ENCODE measurements around the gene KRT73. TPM values are rescaled to one million over a fixed set of nuclear protein-coding genes. Genes with fewer than 3 reads are reported as not detected.

KRT73 gene
- total RNA-seq, 6 experiments from 2014 or later: not detected

DNA sequence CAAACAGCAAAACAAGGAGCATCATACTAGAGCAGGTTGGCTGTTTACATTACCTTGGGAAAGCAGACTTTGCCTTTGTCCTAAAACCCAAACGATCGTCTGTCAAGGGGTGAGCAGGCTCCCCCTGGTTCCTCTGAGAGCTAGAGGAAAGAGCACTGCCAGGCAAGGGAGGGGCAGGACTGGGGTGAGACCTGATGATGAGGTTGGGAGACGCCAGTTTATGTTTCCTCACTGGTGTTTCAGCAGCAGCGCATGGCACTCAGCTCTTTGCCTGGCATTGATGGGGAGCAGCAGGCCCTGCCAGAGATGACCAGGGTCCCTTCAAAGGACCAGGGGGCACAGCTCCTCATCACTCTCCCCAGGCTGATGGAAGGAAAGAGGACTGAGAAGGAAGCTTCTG, 41.6 kb upstream of the KRT73 start:
- no peaks in the 10 kb centered on the region for H3K27me3 ChIP-seq
- H3K4me3 ChIP-seq: no peak overlapping the region
- TF ChIP-seq, protein P1, sequence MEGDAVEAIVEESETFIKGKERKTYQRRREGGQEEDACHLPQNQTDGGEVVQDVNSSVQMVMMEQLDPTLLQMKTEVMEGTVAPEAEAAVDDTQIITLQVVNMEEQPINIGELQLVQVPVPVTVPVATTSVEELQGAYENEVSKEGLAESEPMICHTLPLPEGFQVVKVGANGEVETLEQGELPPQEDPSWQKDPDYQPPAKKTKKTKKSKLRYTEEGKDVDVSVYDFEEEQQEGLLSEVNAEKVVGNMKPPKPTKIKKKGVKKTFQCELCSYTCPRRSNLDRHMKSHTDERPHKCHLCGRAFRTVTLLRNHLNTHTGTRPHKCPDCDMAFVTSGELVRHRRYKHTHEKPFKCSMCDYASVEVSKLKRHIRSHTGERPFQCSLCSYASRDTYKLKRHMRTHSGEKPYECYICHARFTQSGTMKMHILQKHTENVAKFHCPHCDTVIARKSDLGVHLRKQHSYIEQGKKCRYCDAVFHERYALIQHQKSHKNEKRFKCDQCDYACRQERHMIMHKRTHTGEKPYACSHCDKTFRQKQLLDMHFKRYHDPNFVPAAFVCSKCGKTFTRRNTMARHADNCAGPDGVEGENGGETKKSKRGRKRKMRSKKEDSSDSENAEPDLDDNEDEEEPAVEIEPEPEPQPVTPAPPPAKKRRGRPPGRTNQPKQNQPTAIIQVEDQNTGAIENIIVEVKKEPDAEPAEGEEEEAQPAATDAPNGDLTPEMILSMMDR (IDR thresholded peaks at IDR 0.05): no peak
- TF ChIP-seq POLR2A (IDR thresholded peaks at IDR 0.05): no peak
- H3K4me1 ChIP-seq: no peaks in the 10 kb centered on the region
- DNase-seq: no peak
- no peak for ATAC-seq
- no peaks in the 10 kb centered on the region for H3K36me3 ChIP-seq
- WGBS (ENCODE audit: insufficient coverage, low coverage, low lambda C conversion rate, missing lambda C conversion rate): 45% methylated on average over 3 of the region's 4 CpGs
- intact Hi-C loops (cut with DNase I): no loop called here
- no peaks in the 10 kb centered on the region for H3K9me3 ChIP-seq
- no peak overlapping the region for H3K27ac ChIP-seq

GRCh38 chr12:52659395-52659794, 41.0 kb upstream of the KRT73 start:
- H3K4me1 ChIP-seq: no peaks in the 10 kb centered on the region
- no peaks in the 10 kb centered on the region for H3K36me3 ChIP-seq
- 50% methylated on average over 4 of the region's 7 CpGs for WGBS (ENCODE audit: insufficient coverage, low coverage, low lambda C conversion rate, missing lambda C conversion rate)
- no peaks in the 10 kb centered on the region for H3K27me3 ChIP-seq
- no peak for DNase-seq
- no peak overlapping the region for H3K4me3 ChIP-seq
- H3K27ac ChIP-seq: no peak overlapping the region
- H3K9me3 ChIP-seq: no peaks in the 10 kb centered on the region
- TF ChIP-seq, protein P1 (IDR thresholded peaks at IDR 0.05): no peak
- TF ChIP-seq POLR2A (IDR thresholded peaks at IDR 0.05): no peak
- ATAC-seq: no peak
- intact Hi-C loops (cut with DNase I): no loop called here

- Histone ChIP-seq H3K36me3 (no peaks in the 10 kb centered on the region), H3K4me3 (no peak overlapping the region), H3K4me1 (no peaks in the 10 kb centered on the region), H3K27ac (no peak overlapping the region), H3K9me3 (no peaks in the 10 kb centered on the region), H3K27me3 (no peaks in the 10 kb centered on the region)
- TF ChIP-seq, protein P1 (IDR thresholded peaks at IDR 0.05): no peak
- TF ChIP-seq POLR2A (IDR thresholded peaks at IDR 0.05): no peak
- DNase-seq (no peak), ATAC-seq (no peak)
- WGBS (ENCODE audit: insufficient coverage, low coverage, low lambda C conversion rate, missing lambda C conversion rate): 59% methylated on average over 4 of the region's 4 CpGs
- intact Hi-C loops (cut with DNase I): no loop called here
Observed at GRCh38 chr12:52658196-52658595, 39.8 kb upstream of the KRT73 start.

DNA sequence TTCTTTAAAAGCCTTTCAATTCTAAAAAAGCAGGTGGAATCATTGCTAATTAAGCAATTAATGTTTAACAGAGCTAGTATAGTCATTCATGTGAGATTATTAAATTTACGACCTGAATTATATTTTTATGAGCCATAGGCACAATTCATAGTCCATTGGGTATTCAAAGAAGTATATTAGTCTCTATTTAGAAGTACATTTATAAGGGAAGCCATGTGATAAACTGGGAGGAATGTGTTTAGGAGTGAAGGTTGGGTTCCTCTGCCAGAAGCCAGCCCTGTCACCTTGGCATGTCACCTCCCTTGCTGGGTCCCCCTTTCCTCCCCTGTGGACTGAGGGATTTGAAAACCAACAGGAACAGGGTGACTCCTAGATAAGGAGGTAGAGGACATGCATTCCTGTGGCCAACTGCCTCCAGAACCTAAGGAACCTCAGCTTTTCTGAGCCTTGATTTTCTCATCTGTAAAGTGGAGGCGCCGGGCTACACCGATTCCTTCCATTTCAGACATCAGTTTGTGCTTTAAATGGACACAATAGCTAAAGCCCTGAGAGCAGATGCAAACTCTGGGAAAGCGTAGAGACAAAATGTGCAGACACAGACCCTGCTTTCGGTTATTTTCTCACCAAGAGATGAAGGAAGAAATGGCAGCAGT, 39.0 kb upstream of the KRT73 start:
- DNase-seq: no peak
- no peaks in the 10 kb centered on the region for H3K4me1 ChIP-seq
- H3K9me3 ChIP-seq: no peaks in the 10 kb centered on the region
- no peak for ATAC-seq
- TF ChIP-seq, protein P1 (IDR thresholded peaks at IDR 0.05): no peak
- no peak for TF ChIP-seq POLR2A (IDR thresholded peaks at IDR 0.05)
- intact Hi-C loops (cut with DNase I): no loop called here
- no peaks in the 10 kb centered on the region for H3K36me3 ChIP-seq
- no peaks in the 10 kb centered on the region for H3K27me3 ChIP-seq
- 81% methylated on average over 6 of the region's 6 CpGs for WGBS (ENCODE audit: insufficient coverage, low coverage, low lambda C conversion rate, missing lambda C conversion rate)
- no peak overlapping the region for H3K27ac ChIP-seq
- no peak overlapping the region for H3K4me3 ChIP-seq

Data from right lobe of liver (tissue), 6 donors.